Right kidney (tissue), 1 donor: ENCODE measurements around the gene WIZ.
A peak's percentile ranks its signal among the peaks of the same experiment; 100 is the strongest.
"Not testable (repeated sequence)": the region's sequence is repeated elsewhere in the genome, so short reads cannot be mapped to it uniquely, and the experiment has no call there.

Source experiments
- DNase-seq: peaks from one replicate; pipeline ENCODE4 v3.0.0-alpha.2; 2016

Gene WIZ

DNA sequence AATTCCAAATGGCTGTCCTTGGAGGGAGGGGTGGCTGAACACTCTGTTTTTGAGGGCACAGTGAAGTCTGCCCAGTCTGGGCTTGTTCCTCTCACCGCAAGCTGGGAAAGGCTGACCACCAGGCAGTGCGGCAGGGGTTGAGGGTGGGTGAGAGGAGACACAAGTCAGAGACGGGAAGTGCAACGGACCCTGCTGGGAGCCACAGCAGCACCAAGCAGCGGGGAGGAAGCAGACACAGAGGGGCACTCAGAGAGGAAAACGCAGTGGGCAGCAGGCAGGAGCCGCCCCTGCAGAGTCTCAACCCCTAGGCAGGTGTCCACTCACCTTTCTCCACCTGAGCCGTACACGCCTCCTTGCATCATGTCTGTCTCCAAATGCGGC is 46.6 kb downstream of the WIZ start:
- no peak for DNase-seq

DNA sequence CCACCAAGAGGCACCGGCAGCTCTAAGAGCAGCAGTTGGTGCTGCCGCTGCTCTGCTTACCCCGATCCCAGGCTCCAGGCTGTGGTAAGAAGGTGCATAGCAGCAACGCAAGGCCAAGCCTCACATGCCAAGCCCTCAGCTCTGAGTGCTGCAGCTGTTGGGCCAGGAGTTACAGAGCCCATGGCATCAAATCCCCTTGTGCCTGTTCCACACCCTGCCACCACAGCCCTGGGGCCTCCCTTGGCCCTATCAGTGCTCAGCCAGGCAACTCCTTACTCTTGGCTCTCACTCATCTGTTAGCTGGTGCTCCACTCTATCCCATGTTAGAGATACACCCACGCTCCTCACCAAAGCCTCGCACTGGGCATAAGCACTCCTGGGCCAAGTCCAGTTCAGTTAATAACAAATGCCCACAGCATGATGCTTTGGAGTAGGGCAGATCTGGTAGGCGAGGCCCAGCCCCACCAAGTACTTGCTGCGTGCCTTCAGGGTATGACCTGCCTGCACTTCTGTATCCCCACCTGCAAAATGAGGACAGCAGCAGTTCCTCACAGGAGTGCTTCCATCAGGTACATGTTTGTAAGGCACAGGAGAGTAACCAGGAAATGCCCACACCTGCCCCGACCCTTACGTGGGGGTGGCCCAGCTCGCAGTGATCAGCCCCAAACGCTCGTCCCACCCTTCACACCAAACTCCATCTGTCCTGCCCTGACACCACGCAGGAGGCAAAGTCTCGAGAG is 47.2 kb downstream of the WIZ start:
- no peak for DNase-seq

DNA sequence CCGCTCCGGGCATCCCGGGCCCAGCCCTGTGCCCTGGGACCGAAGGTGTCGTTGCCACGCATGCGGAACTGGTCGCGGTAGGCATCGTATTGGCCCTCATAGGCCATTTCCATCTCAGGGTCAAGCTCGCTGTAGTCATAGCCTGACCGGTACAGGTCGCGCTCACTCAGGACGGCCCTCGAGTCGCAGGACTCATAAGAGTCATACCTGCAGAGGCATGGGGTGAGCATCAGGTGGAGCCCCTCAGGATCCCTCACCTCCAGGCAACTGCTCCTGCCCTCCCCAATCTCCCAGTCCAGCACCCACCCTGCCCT is 48.4 kb downstream of the WIZ start:
- DNase-seq = no peak

DNA sequence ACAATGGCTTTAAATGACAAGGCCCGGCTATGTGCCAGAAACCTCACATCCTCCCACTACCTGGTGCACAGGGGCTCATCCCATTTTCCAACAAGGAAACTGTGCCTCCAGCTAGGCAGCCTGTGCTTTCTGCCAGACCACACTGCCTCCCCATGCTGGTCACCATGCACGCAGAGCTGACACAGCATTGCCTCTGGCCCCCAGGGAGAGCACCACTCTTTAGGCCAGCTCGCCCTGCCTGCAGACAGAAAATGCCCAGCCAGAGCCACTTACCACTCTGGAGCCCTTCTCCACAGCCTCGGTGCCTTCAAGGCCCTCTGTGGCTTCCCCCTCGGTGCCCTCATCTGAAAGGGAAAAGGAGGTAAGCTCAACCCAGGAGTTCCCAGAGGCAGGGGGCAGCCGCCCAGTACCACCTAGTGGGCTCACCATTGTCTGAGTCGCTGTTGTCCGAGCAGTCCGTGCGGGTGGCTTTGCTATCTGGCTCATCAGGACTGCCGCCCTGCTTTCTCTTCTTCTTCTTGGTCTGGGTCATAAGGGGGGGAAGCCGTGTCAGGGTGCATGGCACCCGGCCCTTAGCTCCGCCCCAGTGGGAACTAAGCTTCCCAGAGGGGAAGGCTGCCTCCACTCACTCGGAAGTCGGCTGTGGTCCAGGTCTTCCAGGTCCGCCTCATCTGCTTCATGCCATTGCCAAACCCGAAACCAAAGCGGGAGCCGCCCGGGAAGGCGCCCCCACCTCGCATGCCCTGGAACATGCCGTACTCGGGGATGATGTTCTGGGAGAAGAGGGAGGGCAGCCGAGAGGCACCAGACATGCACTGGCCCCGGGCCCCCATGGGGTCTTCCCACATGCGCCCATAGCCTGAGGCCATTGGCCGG is 49.0 kb downstream of the WIZ start:
- DNase-seq = no peak

DNA sequence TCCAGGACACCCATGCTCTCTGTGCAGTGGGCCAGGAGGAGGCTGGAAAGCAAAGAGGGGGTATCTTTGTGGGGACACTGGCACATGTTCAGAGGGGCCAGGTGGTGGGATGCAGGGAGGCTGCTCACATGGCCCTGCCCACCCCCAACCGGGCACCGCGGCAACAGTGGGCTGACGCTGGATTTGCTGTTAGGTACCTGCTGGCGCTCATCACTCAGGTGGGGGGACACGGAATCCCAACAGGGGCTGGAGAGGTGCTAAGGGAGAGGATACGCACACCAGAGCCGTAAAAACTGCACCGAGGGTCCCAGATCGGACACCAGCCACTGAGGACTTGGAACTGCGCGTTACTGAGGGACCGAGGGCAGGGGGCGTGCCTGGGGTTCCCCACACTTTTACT is 50.1 kb downstream of the WIZ start:
- DNase-seq = no peak

DNA sequence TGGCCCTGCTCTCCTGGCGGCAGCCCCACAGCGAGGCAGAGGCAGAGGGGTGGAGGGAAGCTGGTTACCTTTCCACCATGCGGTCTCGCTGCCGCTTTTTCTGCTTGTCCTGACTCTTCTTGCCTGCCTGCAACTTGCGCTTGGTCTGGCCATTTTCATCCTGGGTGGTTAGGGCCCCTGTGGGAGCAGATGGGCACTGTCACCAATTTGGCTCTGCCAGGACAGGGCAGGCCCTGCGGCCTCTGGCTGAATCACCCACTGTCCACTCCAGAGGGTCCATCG is 50.6 kb downstream of the WIZ start:
- no peak for DNase-seq

DNA sequence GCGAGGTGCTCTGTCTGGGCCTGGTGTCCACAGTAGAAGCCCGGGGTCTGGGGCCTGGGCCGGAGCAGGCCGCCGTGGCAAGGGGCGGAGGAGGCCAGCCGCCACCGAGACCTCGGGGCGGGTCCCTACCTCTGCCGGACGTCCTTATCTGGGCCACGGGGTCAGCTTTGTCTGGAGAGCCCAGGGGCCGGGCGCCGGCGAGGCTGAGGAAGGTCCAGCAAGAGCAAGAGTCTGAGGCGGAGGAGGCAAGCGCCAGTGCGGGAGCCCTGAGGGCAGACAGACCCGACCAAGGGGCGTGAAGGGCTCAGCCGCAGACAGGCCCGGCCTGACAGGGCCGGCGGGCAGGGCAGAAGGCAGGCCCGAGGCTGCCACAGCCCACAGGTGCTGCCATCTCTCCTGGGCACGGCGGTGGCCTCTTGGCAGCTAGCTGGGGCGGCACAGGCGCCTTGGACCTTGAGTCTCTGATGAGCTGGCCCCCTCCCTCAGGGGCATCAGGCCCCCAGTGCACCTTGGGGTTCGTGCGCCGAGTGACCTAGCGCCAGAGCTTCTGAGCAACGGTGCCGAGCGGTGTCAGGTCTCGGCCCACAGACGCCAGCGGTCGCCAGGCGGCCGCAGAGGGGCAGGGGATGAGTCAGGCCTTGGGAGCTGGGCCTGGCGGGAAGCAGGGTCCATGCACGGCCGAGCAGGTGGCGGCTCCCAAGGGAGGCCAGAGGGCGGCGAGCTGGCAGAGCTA is 51.1 kb downstream of the WIZ start:
- no peak for DNase-seq

DNA sequence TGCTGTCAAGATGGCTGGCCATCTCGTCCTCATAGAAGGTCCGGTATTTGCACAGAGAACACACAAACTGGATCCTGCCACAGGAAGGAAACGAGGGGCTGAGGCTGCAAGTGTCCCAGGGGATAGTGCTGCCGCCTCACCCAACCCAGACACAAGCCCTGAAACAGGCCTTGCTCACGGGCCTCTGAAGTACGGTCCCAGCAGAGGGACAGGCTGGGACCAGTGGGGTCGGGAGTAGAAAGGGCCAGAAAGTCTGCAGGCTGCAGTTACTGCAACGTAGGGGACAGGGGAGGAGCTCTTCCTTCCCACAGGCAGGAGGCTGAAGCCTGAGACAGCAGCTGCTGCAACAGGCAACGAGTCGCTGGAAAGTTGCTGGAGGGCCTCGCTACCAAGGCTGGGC is 52.0 kb downstream of the WIZ start:
- DNase-seq = no peak

DNA sequence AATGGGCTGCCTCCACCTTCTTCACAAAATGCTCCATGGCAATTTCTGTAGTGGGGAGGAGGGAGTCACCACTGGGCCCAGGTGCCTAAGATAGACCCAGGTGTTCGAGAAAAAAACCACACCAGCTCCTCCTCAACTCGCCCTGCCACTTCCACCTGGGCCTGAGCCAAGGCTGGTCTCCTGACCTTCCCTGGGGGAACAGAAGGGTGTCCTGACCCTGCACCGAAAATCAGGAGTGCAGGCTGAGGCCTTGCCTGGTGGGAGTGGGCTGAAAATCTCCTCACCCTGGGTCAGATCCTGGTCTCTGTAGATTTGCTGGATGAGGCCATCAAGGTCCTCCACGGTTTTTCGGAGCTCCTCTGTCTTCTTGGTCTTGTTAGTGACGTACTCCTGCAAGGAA is 52.5 kb downstream of the WIZ start:
- DNase-seq = no peak

DNA sequence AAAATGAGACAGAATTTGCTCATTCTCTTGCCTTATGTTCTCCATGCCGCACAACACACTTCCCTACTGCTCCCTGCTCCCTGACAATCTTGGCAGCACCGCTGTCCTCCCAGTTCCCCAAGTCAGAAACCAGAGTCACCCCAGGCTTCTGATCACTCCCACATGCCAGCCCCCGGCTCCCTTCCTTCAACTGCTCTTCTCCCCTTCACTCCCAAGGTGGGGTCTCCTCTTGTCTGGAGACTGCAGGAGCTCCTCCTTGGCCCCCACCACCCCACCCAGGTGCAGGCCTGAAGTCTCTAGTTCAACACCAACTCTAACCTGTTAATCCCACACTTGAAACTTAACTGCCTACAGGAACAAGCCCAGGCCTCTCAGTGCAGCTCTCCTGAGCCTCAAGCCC is 53.3 kb downstream of the WIZ start:
- no peak for DNase-seq

DNA sequence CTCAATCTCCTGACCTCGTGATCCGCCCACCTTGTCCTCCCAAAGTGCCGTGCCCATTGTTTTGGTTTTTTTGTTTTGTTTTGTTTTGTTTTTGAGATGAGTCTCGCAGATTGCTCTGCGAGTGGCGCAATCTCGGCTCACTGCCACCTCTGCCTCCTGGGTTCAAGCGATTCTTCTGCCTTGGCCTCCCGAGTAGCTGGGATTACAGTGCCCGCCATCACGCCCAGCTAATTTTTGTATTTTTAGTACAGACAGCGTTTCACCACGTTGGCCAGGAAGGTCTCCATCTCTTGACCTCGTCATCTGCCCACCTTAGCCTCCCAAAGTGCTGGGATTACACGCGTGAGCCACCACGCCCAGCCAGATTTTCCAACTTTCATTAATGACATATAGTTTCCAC is 54.5 kb downstream of the WIZ start:
- not testable (repeated sequence) for DNase-seq

DNA sequence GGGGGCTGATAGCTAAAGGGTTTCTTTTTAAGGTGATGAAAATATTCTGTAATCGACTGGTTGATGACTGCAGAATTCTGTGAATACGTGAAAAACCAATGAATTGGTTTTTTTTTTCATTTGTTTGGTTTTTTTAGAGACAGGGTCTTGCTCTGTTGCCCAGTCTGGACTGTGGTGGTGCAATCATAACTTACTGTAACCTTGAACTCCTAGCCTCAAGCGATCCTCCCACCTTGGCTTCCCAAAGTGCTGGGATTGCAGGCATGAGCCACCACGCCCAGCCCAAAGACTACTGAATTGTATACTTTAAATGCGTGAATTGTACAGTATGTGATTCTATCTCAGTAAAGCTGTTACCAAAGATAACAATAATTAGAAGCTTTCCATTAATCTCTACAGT is 55.3 kb downstream of the WIZ start:
- no peak for DNase-seq

DNA sequence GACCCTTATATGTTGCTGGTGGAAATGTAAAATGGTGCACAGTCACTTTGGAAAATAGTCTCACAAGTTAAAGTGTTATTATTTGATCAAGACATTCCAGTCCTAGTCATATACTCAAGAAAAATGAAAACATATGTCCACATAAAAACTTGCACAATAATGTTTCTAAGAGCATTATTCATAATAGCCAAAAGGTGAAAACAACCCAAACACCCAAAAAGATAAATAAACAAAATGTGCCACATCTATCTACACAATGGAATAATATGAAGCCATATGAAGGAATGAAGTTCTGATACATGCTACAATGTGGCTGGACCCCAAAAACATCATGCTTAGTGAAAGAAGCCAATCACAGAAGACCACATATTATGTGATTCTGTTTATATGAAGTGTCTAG is 55.8 kb downstream of the WIZ start:
- DNase-seq = no peak

DNA sequence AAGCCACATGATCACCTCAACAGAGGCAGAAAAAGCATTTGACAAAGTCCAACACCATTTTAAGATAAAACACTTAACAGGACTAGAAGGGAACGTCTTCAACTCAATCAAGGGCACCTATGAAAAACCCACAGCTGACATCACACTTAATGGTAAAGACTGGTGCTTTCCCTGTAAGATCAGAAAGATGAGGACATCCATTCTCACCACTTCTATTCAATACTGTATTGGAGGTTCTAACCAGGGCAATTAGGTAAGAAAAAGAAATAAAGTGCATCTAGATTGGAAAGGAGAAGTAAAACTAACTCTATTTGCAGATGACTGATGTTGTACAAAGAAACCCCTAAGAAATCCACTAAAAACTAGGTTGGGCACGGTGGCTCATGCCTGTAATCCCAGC is 58.9 kb downstream of the WIZ start:
- no peak for DNase-seq

DNA sequence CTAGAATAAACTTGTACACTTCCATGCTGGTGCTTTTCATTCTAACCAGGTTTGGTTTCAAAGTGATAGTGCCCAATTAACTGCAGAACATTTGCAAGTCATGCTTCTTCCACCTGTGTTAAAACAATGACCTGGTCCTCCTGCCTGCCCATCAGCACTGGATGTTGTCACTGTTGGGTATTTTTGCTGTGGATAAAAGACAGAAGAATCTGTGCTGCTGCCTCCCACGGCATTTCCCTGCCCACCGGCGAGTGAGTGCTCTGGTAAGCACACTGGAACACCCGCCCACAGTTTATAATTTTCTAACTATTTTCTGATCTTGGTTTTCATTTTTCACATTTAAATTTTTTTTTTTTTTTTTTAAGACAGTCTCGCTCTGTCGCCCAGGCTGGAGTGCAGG is 67.9 kb downstream of the WIZ start:
- DNase-seq = no peak

DNA sequence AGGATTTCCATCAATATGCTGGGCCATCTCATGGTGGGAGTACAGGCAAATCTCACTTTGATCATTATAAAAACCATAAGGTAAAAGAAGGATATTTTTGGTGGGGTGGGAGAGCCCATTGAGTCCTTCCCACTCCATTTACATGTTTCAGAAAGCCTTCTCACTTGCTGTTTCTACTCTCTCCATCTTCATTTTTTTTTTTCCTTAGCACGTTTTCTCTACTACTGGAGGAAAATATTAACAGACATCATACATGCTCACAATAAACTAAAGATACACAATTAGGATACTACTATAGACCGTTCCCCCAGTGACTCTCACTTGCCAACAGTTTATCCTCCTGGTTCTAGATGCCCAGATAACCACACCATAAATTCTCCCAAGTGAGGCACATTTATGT is 68.3 kb downstream of the WIZ start:
- DNase-seq = no peak

DNA sequence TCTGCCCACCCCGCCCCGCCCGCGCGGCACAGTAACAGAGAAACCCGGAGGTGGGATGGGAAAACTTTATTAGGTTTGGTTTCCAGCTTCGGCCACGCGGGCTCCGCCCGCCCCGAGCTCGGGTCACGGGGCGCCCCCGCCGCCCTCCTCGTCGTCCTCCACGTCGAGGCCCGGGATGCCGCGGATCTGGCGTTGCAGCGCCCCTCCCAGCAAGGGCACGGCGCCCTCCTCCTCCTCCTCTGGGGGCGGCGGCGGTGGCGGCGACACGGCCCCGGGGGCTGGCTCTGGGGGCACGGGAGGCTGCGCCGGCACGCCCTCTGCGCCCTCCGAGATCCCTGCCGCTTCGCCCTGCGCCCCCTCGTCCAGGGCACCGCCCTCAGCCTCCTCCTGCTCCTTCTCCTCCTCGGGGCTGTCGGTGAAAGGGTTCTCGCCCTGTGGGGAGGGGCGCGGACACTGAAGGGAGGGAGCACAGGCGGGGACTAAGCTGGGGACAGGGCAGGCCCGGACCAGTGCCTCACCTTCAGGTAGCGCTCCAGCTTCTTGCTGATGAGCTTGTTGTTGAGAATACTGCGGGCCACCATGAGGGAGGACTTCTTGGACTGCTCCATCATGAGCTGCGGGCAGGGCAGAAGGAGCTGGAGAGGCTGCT is 69.6 kb downstream of the WIZ start:
- DNase-seq = peak; percentile 89

DNA sequence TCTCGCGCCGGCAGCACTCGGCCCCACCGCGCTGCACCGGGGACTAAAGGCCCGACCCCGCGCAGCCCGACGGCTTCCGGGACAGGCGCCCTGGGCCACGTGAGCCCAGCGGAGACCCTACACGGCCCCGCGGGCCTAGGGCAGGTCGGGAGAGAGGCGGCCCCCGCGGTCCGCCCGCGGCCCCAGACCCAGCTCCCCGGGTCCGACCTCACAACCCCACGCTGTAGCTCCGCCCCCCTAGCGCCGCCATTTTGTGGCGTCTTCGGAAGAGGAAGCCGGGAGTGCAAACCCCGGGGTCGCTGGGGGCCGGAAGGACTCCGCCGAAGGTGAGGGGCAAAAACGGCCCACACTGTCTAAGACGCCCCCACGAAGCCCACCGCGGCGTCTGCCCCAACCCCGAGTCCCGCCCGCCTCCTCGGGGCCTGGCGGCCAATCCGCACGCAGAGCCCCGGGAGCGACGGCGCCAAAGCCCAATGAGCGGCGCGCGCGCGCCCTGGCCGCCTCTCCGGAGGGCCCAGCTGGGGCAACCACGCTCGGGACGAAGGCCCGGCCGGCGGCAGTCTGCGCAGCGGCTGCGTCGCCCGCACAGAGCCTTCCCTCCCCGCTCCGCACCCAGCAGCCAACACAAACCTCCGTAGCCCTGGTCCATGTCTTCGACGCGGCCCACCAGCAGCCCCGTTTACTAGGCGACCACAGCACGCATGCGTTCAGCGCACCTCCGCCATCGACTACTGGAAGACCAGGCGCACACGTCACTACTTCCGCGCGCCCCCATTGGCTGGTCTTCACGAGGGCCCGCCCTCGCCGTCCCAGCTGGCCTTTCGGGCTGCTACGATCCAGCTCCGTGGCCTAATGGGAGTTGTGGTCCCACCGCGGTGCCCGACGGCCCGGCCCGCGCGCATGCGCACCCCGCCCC is 70.4 kb downstream of the WIZ start, which contains the start of gene AKAP8:
AKAP8 (minus strand) TSS at position 705 of the 916 bp plus-strand sequence; CDS start at position 649, 56 bp downstream.
- DNase-seq = peak; percentile 100

DNA sequence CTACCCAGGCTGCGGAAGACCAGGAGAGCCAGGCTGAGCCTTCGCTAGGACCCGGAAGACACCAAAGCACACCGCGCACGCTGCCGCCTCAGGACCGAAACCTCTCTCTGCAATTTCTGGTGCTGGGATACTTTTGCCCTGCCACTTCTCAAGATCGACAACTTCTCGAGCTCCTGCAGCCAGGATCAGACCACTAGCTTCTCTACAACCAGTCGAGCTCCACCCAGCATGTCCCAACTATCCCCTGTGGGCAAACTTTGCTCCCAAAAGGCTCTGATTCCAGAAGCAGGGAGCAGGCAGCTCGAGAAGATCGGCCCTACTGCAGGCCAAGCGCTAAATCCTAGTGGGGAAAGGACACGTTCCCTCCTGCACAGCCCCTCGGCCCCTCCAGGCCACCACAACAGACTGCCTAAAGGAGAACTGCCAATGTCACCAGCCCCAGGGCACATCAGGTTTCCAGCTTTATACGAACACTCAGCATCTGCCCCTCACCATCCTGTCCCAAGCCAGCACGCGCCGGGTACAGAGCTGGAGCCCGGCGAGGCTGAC is 71.1 kb downstream of the WIZ start:
- peak; percentile 58 for DNase-seq

DNA sequence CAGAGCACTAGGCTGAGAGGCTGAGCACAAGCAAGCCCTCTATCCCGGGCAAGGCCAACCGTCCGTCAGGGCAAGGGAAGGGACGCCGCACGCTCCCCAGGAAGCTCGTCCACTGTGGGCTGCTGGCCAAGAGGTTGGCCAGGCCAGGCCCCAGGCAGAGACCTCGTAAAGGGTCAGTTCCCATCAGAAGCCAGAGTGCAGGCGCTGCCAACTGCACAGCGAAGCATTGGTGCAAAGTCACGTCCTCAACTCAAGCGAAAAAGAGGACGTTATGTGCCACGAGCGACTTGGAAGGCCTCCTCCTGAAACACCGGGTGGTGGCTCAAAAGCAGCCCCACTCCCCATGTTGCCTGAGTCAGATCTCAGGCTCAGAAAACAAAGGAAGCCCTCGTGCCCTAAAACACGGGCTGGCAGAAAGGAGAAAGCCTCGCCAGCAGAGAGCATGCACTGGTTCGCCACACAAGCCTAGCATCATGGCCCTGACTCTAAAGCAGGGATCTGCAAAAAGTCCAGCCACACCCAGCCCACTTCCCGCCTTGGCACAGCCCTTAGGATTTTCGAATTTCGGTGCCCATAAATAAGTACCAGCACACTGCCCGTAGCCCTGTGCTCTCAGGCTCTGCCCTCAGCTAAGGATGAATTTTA is 74.8 kb downstream of the WIZ start:
- DNase-seq = no peak

DNA sequence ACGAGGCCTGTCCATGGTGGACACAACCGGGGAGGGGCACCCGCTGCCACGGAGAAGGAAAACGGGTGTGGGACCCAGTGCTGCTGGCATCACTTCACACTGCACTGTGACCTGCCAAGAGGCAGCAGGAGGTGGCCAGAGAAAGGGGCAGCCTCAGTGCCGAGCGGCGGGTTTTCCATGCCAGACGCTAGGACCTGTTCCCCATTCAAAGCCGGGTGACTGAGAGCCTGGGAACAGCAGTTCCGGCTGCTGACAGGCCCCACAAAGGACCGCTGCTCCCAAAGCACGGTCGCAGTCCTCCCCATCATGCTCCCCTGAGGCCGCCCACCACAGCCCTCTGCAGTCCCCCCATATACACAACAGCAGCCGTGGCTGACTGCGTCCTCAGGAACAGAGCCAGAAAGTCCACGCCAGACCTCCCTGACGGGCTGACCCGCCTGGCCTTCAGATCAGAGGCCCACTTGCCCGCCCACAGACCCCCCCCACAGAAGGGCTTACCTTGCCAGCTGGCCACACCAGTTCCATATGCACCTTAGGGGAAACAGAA is 75.6 kb downstream of the WIZ start:
- DNase-seq = no peak
